Effector CD8-positive, alpha-beta T cell (primary cell): Measurements from ENCODE around the gene ZNF331.

ENCODE experiments used
- DNase-seq: peaks from one replicate; lab custom pipeline; 2025; lab: John Stamatoyannopoulos, UW

Gene ZNF331

DNA sequence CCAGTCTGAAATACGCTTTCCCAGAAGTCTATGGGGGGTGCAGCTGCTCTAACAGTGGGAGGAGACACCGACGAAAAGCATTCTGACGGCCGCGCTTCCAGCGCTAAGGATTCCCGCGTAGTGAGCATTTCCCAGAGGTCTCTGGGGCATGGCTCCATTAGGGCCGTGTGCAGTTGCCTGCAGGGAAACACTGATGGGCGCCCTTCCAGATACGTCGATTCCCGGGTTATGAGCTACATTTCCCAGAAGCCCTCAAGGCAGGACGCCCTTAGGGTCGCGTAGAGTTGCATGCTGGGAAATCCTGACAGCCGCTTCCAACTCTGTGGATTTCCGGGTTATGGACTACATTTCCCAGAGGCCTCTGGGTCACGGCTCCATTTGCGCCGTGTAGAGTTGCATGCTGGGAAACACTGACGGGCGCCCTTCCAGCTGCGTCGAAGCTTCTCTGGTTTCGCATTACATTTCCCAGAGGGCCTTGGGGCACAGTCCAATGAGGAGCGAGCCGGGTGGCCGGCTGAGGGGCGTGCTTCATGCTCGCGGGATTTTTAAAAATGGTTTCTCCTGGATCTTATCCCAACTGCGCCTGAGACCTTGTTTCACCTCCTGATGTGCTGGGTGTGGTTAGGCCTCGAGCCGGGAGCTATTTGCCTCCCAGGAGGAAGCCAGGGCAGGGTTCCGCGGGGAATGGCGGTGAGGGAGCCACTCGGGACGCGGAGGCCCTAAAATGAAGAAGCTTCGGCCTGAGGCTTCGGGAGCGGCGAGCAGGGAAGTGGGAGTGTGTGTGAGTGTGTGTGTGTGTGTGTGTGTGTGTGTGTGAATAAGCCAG is 17.2 kb upstream of the ZNF331 start:
- peak; percentile 86 for DNase-seq

DNA sequence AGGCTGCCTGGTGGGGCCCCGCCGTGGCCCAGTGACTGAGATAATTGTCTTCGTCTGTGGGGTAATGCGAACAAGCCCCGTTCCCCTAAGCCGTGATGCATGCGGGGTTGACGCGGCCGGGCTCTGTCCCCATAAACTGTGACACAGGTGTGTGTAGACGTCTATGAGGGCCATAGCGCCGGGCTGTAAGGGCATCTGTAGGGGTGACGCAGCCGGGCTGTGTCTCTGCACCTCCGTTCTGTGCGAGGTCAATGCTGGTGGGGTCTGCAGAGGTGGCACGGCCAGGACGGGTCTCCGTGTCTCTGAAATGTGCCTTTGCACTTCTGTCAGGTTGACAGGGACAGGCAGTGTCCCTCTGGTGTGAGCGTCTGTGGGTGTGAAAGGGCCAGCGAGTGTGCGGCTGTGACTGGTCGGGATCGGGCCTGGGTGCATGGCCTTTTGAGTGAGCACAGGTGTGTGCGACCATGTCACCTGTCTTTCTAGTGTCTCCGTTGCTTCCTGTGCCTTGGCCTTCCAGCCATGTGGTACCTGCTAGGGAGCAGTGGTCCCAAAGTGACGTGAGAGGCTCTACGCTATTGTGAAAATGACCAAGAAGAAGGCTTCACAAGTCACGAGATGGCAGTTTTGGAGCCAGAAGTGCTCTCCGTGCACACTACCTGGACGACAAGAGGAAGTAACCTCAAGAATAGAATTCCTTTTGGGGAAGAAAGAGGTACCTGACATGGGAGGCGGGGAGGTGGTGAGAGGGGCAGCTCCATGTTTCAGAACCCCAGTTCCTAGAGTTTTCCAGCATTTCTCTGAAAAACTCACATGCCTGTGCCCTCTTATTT is 16.4 kb upstream of the ZNF331 start:
- DNase-seq: no peak

DNA sequence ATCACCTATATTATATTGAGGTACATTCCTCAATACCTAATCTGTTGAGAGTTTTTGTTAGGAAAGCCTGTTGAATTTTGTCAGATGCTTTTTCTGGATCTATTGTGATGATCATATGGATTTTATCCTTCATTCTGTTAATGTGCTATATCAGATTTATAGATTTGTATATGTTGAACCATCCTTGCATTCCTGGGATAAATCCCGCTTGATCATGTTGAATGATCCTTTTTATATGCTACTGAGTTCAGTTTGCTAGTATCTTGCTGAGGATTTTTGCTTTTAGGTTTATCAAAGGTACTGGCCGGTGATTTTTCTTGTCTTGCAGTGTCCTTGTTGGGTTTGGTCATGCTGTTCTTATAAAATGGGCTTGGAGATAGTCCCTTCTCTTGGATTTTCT is 12.0 kb upstream of the ZNF331 start:
- DNase-seq: no peak

DNA sequence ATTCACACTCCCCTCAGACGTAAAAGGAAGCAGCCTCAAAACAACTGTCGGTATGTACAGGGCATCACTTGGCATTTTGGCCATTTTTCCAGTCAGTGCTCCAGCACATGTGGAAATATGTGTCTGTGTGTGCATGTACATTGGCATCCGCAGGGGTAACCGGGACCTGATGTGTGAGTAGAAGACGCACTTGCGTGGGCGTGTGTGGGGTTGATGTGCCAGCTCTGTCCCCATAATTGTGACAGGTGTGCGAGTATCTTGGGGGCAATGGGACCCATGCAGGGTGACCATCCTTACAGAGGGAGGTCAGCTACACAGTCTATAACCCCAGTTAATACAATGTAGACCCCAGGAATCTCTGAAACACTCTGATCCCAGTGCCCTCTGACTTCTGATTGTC is 7.3 kb upstream of the ZNF331 start:
- DNase-seq: no peak

DNA sequence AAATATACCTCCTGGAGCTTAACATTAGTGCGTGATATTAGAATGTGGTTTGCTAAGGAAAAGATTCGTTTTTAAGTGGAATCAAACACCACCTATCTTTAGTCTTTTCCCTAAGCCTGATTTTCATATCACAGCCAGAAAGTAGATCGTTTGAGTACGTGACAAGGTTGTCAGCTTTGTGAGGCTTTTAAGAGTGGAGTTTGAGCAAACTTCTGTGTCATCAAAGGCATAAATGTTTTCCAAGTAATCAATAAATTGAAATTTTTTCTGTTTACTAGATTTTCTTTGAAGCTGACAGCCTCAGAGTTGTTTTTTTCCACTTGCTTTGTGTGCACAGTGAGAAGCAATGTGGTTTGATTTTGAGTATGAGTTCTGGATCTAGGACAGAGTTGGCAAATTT is 6.5 kb upstream of the ZNF331 start:
- no peak for DNase-seq

DNA sequence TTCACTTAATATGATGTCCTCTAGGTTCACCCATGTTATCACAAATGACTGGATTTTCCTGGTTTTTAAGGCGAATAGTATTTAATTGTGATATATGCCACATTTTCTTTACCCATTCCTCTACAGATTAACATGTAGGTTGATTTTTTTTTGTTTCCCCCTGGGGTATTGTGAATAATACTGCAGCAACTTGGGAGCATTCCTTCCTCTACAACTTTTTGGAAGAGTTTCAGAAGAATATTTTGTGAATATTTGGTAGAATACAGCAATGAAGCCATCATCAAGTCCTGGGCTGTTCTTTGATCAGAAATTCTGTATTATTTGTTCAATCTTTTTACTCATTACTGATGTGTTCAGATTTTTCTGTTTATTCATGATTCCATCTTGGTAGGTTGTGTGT is 5.6 kb upstream of the ZNF331 start:
- DNase-seq: no peak

DNA sequence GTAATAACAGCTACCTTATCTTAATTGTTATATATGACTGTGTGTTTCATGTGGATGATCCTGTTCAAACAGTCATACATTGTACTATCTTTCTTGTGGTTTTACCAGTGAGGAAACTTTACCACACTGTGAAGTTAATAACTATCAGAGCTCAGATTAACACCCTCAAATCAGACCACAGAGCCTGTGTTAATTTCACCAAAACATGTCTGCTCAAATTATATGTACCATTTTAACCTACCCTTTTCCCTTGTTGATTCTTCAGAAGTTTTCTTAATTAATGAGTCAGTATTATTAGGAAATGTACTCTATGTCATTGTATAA is 1.8 kb upstream of the ZNF331 start:
- no peak for DNase-seq

DNA sequence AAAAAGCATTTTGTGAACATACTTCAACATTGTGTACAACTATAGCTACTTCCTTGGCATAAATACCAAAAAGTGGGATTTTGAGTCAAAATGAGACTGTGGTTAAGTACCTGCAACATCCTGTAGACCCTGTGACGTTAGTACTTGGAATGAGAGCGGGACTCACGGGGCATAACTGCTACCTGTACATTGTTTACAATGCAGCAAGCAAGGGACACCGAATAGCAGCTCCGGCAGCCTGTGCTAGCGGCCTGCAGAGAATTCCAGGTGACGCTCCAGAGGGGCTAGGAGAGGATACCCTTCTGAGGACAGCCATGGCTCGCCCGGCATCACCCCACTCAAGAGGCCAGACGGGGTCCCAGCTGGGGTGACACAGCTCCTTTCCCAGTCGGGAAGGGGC is 824 bp upstream of the ZNF331 start:
- DNase-seq: no peak

DNA sequence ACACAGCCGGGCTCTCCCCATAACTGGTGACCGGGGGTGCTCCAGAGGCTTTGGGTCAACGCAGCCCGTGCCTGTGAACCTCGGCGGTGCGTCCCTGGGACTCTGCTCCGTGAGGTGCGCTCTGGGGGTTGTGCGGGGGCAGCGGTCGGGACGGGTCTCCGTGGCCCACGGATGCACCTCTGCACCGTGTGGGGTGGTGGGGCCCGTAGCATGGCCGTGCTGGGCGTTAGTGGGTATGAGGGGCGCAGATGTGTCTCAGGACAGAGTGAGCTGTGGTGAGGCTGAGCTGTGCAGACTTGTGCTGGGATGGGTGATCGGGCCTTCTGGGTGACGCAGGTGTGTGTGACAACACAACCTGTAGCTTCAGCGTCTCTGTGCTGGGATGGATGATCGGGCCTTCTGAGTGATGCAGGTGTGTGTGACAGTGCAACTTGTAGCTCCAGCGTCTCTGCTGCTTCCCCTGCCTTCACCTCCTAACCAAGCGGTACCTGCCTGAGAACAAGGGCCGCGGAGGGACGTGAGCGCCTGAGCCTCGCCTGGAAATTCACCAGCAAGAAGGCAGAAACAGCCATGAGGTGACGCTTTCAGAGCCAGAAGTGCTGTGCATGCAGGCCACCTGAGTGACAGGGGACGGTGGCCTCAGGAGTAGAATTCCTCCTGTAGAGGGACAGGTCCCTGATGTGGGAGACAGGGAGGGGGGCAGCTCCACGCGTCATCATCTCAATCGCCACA is 599 bp downstream of the ZNF331 start:
- DNase-seq: no peak

DNA sequence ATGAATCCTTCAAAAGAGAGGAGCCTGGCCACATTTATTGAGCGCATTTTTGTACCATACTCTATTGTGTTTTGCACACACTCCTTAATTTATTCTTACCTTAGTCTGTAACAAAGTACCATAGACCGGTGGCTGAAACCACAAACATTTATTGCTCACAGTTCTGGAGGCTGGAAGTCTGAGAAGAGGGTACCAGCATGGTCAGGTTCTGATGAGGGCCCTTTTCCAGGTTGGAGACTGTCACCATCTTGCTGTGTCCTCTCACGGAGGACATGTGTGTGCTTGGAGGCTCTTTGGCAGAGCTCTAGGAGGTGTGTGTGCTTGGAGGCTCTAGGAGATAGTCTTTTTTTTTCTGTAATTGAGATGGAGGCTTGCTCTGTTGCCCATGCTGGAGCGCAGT is 2.1 kb downstream of the ZNF331 start:
- no peak for DNase-seq

DNA sequence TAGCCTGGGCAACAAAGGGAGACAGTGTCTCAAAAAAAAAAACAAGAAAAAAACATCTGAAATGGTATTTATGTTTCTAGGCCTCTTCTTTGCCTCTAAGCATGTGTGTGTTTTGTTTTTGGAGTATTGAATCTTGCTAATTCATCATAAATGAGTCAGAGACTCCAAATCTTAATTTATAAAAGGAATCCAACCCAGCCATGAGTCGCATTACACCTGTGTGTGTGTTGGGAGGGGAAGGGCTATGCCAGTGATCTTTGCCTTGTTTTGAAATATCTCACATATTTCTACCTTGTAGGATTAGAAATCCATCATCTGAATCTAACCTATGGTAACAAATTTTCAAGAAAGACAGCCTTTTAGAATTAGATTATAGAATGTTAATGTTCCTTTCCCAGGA is 4.0 kb downstream of the ZNF331 start:
- no peak for DNase-seq

DNA sequence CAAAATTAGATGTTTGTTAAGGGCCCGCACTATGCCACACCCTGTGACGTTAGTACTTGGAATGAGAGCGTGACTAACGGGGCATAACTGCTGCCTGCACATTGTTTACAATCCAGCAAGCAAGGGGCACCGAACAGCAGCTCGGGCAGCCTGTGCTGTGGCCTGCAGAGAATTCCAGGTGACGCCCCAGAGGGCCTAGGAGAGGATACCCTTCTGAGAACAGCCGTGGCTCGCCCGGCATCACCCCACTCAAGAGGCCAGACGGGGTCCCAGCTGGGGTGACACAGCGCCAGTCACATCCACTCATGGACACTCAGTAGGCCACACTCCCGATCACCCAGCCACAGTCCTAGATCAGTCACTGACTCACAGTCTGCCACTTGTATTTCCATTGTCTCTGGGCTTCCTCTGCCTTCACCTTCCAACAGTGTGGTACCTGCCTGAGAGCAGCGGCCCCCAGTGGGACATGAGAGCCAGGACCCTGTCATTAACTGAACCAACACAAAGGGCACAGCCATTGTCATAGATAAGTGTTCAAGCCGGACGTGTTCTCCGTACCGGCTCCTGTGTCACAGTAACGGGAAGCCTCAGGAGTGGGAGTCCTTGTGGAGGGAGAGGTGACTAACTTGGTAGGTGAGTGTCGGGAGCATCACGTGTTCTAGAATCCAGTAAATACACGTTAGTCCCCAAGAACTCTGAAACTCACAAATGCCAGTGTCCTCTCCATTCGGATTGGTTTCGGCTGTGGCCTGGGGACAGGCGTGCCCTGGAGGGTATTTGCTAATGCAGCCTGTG is 7.5 kb downstream of the ZNF331 start:
- no peak for DNase-seq

DNA sequence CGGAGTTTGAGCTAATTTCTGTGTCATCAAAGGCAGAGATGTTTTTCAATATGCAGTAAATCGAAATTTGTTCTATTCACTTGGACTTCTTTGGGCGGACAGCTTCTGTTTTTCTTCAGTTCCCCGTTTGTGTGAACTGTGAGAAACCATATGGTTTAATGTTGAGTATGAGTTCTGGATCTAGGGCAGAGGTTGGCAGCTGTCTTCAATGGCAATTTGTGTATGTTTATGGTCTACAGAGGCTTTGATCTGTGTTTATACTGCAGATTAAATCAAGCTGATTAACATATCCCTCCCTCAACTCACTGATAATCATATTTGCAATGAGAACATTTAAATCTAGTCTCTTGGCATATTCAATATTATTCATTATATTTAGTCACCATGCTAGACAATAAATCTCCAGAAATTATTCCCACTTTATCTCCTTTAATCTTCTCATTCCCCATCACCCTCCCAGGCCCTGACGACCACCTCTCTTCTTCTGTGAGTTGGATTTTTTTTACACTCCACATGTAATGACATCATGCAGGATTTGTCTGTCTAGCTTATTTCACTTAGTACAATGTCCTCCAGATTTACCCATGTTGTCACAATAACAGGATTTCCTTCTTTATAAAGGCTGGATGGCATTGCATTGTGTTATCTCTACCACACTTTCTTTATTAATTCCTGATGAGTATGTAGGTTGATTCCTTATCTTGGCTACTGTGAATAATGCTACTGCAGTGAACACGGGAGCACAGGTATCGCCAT is 9.0 kb downstream of the ZNF331 start:
- no peak for DNase-seq

DNA sequence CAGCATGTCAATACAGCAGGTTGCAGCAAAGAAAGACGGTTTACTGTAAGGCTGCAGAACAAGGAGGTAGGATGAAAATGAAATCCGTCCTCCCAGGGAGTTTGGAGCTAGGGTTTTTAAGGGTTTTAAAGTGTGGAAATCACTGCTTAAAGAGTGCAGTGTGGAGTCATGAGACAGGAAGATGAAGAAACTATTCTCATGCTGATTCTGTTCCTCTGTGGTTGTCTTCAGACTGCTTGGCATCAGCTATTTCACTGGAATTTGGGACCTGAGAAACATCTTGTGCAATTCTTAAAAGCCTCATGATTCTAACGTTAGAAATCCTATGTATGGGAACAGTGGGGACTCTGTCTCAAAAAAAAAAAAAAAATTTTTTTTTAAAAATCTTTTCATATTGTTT is 11.4 kb downstream of the ZNF331 start:
- no peak for DNase-seq

DNA sequence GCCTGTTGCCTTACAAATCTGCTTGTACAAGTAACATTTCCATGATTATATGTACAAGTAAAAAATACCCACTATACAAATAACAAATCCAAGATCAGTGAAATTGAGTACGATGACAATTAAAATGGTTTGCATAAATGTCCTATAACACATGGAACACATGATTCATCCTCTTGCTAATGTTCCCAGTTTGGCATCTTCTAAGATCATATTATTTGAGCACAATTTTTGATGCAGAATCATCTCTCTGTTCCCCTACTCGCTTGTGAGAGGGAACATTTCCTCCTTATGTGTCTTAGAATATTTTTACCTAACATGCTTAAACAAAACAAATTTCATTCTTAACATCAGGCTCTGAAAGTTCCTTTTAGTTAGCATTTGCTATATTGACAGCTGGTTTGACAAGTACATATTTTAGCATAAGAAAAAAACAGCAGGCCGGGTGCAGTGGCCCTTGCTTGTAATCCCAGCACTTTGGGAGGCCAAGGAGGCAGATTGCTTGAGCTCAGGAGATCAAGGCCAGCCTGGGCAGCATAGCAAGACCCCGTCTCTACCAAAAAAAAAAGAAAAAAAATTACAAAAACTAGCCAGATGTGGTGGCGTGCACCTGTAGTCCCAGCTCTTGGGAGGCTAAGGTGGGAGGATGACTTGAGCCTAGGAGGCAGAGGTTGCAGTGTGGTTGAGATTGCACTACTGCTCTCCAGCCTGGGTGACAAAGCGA is 14.2 kb downstream of the ZNF331 start:
- DNase-seq: no peak

DNA sequence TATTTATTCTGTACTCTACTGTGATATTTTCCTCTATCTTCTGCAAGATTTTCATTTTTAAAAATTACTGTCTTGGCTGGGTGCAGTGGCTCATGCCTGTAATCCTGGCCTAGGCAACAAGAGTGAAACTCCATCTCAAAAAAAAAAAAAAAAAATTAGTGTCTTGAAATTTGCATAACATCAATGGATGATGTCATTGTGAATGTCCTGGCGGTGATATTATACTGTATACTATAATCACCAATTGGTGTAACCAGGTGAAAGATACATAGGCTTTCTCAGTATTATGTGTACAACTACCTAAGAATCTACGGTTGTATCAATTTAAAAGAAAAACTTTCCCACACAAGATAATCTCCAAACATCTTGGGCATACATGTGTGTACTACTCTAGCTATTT is 15.2 kb downstream of the ZNF331 start:
- no peak for DNase-seq

DNA sequence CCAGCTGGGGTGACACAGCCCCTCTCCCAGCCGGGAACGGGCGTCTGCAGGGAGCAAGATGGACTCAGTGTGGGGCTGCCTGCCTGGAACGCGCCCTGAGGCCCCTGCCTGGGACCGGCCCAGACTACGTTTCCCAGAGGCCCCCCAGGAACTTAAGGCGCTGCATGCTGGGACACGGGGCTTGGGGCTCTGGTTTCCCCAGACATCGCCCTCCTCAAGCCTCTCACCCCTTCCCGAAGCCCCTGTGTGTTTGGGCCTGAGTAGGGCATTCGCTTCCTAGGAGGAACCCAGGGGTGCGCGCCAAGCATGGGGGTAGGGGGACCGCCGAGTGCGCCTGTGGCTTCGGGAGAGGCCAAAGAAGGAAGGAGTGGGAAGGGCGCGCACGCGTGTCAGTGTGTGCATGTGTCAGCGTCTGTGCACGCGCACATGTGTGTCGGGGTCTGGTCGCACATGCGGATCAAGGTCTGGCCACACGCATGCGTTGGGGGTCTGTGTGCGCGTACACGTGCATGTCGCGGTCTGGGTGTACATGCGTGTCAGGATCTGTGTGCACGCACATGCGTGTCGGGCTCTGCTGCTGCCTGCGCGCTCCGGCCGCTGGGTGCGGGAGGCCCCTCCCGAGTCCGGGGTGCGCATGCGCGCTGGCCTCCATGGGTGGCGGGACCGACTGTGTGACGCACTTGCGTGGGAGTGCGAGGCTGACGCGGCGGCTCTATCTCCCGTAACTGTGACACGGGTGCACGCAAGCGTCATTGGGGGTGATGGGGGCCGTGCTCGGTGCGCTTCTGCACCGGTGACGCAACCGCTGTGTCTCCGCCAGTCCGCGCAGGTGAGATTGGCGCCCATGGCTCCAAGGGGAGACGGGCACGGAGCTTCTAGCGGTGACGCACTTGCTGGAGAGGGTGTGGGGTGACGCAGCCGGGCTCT is 16.2 kb downstream of the ZNF331 start:
- peak; percentile 93 for DNase-seq

DNA sequence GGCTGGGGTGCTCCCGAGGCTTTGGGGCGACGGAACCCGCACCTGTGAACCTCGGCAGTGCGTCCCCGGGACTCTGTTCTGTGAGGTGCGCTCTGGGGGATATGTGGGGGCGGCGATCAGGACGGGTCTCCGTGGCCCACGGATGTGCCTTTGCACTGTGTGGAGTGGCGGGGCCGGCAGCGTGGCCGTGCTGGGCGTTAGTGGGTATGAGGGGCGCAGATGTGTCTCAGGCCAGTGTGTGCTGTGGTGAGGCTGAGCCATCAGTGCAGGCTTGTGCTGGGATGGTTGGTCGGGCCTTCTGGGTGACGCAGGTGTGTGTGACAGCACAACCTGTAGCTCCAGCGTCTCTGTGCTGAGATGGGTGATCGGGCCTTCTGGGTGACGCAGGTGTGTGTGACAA is 16.9 kb downstream of the ZNF331 start:
- peak; percentile 43 for DNase-seq

DNA sequence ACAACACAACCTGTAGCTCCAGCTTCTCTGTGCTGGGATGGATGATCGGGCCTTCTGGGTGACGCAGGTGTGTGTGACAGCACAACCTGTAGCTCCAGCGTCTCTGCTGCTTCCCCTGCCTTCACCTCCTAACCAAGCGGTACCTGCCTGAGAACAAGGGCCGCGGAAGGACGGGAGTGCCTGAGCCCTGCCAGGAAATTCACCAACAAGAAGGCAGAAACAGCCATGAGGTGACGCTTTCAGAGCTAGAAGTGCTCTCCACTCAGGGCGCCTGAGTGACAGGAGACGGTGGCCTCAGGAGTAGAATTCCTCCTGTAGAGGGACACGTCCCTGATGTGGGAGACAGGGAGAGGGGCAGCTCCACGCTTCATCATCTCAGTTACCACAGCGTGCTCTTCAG is 17.4 kb downstream of the ZNF331 start:
- DNase-seq: no peak
